HG02970 (cell line): ENCODE measurements around the gene DOCK9.
A peak's percentile ranks its signal among the peaks of the same experiment; 100 is the strongest.

Experiments used
- ATAC-seq: cut with Tn5 transposase; IDR thresholded peaks from one replicate; pipeline ENCODE4 v1.9.1; 2021; ENCODE audit warnings: mild to moderate bottlenecking, moderate library complexity, moderate number of reproducible peaks; ENCODE audit not compliant: unreplicated experiment, low FRiP score

Gene DOCK9

DNA sequence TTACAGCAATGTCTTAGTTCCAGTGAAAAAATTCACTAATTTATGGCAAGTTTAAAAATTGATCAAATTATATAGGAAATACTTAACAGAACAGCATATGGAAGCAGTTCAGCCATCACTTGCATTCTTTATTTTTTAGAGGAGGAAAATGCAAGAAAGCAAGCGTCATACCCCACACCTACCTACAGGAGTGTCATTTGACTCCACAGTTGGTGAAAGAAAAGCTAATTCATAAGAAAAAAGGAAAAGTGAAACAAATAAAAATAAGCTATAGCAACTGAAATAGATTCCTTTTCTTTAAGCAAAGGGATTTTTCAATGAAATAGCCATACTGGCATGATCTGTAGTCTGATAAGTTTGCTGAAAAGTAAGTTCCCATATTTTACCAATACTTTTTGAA is 111.0 kb downstream of the DOCK9 start:
- ATAC-seq: no peak

DNA sequence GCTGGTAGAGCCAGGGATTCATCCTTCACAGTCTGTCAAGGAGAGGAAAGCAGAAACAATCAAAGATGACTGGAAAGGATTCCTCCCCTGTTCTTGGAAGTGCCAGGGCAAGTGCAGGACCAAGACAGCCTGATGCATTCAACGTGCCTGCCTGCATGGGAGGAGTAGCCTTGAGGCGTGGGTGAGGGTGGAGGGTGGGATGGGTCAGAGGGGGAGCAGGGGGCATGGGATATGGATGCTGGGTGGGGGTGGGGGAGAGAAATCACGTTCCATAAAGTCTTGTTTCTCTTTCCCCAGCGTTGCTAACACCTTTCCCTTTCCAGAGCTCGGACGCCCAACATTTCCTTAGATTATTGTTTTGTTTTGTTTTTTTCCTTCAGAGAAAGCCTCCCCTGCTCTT is 117.4 kb downstream of the DOCK9 start:
- no peak for ATAC-seq

DNA sequence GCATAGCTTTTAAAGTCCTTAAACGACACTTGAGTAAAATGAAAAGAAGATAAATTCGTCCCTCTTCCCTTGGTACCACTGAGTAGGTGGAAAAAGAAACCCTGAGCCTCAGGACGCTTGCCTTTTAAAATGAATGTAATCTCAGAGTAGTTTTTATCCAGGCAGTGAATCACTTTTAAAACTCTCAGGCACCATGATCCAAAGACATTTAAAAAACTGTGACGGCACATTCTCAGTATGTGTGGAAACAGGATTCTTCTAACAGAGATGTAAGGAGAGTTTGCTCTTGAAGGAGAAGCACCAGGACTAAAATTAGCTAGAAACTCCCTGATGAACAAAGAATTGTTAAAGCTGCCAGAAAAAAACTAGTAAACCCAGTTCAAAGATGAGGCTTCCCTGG is 119.7 kb downstream of the DOCK9 start:
- ATAC-seq: no peak

DNA sequence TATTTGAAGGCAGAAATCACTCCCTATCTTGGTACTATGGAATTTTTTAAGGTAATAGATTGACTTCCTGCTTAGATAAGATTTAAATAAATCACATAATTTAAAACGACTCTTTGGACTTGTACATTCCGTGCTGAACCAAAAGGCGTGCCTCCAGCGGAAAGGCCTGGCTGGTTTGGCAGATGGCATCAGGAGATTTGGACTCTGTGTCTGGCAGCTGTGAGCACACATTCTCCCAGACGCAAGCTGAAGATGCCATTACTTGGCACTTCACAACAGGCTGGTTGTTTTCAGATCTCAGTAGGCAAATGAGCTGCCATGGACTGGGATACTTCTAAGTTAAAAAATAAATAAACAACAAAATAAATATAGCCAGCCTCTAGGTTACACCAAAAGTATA is 120.9 kb downstream of the DOCK9 start:
- no peak for ATAC-seq

DNA sequence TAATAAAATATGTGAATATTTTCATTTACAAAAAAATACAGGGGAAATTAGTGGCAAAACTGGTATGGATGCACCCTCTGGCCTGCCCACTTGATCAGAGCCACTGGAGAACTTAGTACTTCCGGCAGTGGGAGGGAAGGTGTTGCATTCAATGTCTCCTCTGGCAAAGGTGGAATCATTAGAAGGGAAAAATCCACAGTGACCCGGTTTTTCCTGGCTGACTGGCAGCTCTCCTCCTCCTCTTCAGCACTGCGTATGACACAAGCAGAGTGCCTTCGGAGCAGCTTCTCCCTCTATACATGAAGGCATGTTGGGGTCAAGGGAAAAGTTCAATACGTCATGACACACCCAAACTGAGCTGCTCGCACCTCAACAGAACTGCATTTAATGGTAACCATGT is 123.4 kb downstream of the DOCK9 start:
- no peak for ATAC-seq

DNA sequence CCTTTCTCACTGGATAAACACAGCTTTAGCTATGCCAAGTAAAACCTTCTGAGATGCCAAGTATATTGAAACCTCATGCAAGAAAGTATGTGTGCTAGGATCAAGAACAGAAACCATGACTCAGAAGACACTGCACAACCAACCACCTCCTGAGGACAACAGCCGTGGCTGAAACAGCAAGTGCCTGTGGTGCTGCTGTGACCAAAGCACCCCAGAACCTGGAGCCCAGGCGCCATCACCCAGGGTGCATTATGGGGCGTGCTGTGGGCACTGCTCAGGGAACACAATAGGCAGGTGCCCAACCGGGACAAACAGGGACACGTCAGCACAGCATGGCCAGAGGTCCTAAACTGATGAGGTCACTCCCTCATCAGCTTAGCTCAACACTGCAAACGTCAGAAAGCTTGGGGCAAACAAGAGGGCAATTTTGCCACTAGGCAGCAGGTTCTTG is 124.1 kb downstream of the DOCK9 start:
- peak; percentile 90 for ATAC-seq

DNA sequence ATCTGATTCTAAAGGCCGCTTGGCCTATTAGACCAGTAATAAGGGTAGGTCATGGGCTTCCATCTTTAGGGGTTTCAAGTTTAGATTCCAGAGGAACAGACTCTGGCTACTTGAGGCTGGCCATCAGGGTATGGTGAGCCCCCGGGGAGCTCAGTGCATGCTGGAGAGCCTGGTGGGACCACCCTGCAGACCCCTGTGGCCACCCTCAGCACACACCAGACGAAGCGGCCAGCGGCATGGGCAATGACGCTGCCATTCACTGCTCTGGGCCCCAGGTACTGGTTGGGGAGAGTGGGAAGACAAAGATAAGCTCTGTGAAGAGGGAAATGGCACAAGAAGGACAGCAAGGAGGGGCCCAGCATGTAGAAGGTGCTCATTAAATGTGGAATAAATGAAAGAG is 126.6 kb downstream of the DOCK9 start:
- ATAC-seq: no peak

DNA sequence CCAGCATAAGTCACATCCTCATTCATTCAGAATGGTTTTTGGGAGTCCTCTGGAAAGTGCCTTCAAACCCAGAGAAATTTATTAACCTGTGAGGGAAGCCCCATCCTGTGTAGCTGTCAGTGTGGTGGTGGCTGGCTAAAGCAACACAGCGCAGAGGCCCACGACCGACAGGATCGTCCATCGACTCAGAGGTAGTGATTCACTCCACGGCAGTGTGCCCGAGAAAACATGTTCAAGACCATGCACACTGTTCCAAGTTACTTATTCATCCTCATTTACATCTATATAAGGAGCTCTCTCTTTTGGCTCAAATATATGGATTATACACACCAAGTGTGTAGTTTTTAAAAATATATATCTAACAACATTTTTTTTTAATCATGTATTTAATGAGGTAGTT is 129.1 kb downstream of the DOCK9 start:
- no peak for ATAC-seq

DNA sequence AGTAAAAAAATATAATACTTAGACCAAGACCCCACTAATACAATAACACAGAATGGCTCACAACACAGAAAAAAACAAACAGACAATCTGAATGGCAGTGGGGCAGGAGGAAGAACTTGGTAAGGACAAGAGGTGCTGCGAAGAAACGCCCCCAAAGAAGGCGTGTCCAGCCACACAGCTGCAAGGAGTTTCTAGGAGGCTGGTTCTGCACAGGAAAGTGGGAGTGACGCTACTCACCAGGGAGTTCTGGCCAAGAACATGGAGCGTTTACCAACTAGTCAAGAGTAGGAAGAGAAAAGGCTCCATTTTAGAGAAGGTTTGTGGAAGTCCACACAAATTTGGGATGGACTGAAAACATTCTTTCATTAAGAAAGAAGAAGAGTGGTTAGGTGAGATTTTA is 130.1 kb downstream of the DOCK9 start:
- no peak for ATAC-seq

DNA sequence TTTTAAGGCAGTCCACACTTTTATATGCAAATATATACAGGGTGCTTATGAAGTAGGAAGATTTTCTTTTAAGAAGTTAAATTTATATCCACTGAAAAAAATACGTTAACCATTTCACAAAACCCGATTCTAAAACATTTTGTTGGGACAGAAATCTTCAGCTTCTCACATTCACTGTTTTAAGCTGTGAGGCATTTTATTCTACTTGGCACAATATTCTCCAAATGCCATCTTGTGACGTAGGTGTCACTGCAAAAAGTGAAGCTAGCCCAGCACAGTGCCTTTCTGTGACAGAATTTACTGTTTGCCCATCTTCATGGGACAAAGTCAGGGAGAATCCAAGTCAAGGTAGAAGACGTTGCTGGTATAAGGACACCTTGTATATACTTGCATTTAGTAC is 130.9 kb downstream of the DOCK9 start:
- ATAC-seq: no peak

DNA sequence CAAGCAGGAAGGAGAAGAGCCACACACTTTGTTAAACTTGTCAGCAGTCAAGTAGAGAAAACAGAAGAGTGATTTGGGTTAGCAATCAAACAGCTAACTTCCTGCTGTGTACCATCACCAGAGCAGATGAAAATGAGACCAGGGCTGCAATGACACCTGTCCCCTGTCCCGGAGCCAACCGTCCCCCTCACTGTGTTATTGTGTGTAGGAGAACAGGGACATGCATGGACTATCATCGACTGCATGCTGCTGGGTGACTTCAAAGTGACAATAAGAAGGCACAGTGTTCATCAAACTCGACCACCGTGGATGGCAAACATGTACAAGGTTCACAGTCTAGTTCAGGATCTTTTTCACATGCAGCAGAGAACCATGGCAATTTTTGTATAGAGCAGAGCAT is 131.3 kb downstream of the DOCK9 start:
- ATAC-seq: no peak

DNA sequence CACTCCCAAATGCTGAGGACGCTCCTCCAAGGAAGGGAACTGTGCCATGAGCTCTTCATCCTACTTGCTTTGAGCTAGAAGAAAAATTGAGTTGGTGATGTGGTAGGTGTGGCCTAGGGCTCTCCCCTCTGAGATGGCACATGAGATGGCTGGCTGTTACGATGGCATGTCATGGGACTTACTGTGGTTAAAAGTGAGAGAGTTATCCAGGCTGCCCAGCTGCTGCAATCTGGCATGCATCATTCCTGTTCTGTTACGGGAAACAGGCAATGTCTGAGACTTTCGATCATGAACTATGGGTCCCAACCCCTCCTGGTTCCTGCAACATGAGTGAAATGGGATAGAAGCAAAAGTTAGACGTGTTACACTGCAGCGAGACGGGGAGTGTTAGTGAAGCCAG is 132.1 kb downstream of the DOCK9 start:
- ATAC-seq: no peak

DNA sequence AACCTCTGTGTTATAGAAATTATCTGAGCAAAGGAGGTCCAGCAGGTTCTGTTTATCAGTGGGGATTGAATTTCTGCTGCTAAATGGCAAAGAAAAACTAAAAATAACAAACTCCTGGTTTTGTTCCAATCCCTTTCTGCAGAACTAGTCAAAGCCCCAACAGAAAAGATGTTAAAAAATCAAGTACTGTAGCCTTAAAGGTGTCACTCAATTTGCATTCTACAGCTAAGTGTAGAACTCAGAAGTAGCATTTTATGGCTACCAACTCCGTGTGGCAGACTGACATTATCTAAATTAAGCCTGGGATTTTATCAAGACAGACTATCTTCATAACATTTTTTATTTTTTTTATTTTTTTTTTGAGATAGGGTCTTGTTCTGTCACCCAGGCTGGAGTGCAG is 133.8 kb downstream of the DOCK9 start:
- no peak for ATAC-seq

DNA sequence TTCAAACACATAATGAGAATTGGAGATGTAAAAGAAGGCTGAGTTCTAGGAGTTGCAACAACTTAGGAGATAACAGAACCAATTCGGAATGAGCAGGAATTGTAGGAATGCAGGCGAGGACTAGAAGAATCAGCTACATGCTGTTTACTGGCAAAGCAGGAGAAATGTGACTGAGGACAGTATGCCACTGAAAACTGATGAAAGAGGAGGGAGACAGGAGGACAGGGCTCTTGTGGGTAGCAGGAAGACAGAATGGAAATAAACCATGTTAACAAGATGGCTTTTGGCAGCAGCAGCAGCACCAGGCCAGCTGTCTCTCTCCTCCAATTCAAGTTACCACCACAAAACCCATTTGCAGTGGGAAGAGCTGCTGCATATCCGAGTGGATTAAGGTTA is 134.4 kb downstream of the DOCK9 start:
- no peak for ATAC-seq

DNA sequence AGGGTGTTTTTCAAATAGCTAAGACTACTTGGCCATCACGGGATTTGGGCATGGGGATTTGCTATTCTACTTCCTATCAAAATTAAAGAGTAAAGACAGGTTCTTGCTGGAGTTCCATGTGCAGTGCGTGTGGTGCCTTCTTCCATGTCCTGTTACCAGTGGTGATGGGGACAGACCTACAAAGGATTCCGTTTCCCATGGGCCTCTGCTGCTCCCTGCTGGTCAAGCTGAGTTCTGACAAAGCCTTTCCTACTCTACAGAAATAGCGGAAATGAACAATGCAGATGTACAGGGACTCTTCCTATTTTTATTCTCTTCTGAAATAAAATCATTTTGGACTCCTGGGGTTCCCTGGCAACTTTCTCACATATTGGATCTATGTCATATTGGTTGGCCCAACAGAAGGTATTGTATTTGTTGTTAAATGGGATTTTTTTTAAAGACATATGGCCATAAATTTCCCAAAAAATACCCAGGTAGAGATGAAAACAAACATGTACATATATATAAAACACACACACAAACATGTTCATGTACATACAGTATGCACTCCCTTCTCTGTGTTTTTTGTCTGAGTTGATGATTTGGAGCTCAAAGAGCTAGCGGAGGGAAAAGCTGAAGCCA is 134.9 kb downstream of the DOCK9 start:
- peak; percentile 55 for ATAC-seq

DNA sequence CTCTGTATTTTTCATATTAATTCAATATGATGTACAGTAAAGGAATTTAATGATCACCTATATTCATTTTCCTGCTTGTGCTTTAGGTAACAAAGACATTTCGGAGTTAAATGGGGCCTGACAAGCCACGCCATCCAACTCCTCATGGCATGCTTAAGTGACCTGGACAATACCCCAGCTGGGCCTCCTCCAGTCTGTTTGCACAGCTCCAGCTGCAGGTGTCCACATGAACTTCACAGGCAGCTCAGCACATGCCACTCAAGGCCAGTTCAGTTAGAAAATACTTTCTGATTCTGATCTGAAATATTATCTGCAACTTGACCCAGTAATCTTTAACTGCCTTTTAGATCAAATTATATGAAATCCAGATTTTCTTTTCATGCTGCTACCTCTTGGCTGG is 135.8 kb downstream of the DOCK9 start:
- ATAC-seq: no peak

DNA sequence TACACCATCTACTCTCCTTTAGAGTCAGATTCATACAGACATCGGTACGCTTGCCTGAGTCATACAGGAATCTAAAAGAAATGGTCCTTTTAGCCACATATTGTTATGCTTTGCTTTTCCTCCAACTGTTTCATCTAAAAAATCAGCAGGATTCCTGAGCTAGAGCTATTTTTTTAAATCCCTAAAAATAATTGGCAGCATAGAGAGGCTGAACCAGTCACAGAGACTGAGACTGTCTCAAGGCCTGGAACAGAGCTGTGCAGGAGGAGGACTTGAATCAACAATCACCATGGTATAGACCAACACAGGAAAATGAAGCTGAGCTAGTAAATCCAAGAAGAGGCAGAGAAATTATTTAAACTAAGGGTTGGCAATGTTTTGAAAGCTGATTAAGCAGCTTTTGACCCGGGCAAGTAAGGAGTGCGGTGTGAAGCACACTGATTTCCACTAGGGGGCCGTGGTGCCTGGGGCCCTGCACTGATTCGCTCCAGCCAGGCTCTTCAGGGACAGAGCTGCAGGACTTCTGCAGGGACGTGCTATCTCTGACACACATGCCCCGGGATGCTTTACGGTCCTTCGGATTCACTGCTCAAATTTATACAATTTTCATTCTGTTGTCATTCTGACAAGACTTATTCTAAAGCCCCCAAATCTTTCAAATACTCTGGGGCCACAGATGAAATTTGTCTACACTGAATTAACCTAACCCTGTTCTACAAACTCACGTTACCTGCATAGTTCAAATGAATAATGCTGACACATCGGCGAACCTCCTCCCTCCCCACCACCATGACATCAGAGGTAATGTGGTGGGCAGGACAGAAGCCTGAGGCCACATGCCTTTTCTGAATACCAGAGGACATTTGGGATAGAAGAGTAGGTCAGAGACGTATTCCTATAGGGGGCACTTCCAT is 137.8 kb downstream of the DOCK9 start:
- ATAC-seq: peak; percentile 62

DNA sequence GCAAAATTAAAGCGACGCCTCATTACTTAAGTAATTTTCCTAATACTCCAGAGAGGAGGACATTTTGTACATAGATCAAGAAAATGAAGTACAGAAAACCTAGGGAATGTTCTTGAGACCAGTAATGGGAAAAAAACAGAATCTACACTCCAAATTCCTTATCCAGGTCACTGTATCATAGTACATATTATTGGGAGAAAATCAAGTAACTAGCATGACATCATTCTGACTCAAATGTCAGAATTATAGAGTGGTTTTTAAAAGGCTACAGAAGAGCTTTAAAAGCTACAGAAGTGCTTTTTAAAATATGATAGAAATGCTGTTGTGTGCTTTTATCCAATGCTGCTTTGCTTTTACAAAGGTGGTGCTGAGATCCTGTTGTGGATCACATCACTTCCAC is 139.1 kb downstream of the DOCK9 start:
- ATAC-seq: no peak

DNA sequence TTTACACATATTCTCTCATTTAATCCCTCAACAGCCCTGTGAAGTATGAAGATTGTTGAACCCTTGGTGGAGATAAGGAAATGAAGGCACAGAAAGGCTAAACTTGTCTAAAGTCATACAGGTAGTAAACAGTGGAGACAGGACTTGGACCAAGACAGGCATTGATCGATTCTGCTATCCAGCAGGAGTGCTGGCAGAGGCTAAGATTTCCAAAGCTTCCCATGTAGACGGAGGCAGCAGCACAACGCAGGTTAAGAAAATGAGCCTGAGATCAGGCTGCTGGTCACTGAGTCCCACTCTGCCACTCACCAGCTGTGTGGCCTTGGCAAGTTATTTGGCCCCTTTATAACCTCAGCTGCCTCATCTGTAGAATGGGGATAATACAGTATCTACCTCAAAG is 140.0 kb downstream of the DOCK9 start:
- no peak for ATAC-seq

DNA sequence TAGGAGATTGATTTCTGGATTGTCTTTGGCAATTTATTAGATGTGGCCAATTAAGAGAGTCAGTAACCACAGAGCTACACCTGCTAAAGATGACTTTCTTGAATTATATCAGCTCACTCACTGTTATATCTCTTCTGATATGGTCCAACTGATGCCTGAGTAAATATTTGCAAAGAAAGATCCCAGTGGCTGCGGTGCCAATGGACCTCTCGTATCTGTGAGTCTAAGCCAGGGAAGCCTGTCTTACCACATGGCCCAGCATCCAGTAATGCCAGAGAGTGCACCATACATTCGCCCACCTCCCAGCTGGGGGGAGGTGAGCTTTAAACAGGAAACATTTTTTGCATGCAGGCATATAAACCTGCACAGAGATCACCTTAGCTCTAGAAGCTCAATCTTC is 142.7 kb downstream of the DOCK9 start:
- no peak for ATAC-seq

DNA sequence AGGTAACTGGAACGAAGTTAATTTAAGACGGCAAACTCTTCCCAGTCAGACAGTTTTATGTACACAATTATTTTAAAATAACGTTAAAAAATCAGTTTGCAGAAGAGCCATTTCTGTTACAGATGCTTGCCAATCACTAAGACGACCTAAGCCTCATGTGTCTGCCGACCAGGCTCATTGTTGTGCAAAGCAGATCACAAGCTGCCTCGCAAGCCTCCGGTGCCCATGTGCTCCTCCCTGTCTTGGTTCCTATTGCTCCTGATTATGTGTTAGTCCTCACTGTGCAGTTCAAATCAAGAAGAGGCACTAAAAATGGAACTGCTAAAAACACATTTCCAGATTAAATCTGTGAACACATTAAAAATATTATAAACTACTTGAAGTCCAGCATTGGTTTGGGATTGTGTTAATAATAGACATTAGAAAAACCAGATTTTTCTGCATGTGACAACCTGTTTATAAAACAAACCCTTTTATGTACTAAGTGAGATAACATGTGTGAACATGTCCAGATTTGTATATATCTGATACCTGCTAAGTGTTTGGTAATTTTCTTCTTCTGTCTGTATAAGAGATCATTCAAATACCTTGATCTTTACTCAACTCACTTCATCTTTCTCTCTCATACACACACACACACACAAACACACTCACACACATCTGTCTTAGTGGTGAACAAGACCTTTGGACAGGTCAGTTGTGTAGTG is 143.5 kb downstream of the DOCK9 start:
- no peak for ATAC-seq
